Calu3 (cell line): ENCODE data around the gene UGT1A1. TPM values are rescaled to one million over a fixed set of nuclear protein-coding genes. Genes with fewer than 3 reads are reported as not detected.

Experiments
- BruUV-seq: library from RNA; stranded (reverse); fragments of 400-500 nt; replicated peaks from 2 replicates; lab custom pipeline; 2021; lab: Mats Ljungman, UMichigan
- CTCF ChIA-PET: fragments of 300-600 bp; sonication (Branson Sonifier 250); formaldehyde crosslinking; loops from one replicate; lab custom pipeline; 2022; ENCODE audit warnings: antibody characterized with exemption; lab: Charles Lee
- DNase-seq: peaks from one replicate; pipeline ENCODE4 v3.0.0; 2022
- H3K27ac Mint-ChIP-seq: one replicate; pipeline ENCODE4 v1.8.0; 2022; ENCODE audit warnings: mixed read lengths; ENCODE audit not compliant: unreplicated experiment
- H3K27me3 Mint-ChIP-seq: one replicate; pipeline ENCODE4 v1.8.0; 2022; ENCODE audit warnings: mixed read lengths; ENCODE audit not compliant: unreplicated experiment
- H3K36me3 Mint-ChIP-seq: one replicate; pipeline ENCODE4 v1.8.0; 2022; ENCODE audit warnings: mild to moderate bottlenecking, moderate library complexity, mixed read lengths; ENCODE audit not compliant: insufficient read depth, unreplicated experiment
- H3K4me1 Mint-ChIP-seq: one replicate; pipeline ENCODE4 v1.8.0; 2022; ENCODE audit warnings: mild to moderate bottlenecking, low read depth, mixed read lengths; ENCODE audit not compliant: unreplicated experiment
- H3K4me3 Mint-ChIP-seq: one replicate; pipeline ENCODE4 v1.8.0; 2022; ENCODE audit warnings: mild to moderate bottlenecking, low read depth, moderate library complexity, mixed read lengths; ENCODE audit not compliant: unreplicated experiment
- H3K9me3 Mint-ChIP-seq: one replicate; pipeline ENCODE4 v1.8.0; 2022; ENCODE audit warnings: low read depth, mixed read lengths; ENCODE audit not compliant: unreplicated experiment
- intact Hi-C: fragments of 100-400 bp; cut with micrococcal nuclease; formaldehyde crosslinking; loops from one replicate; pipeline ENCODE4 v1.10.0; 2022; ENCODE audit not compliant: unreplicated experiment
- total RNA-seq: library from RNA; stranded (reverse); gene quantifications from 2 replicates; pipeline ENCODE4 v1.2.3, GENCODE V29; 2022
- TF ChIP-seq, protein P1 (sequence below): fragments of 200-600 bp; IDR thresholded peaks from one replicate; pipeline ENCODE4 v1.8.0; 2022; ENCODE audit warnings: antibody characterized with exemption; ENCODE audit not compliant: unreplicated experiment

Gene UGT1A1
- total RNA-seq, 1 experiment from 2014 or later = 26.7 TPM

DNA sequence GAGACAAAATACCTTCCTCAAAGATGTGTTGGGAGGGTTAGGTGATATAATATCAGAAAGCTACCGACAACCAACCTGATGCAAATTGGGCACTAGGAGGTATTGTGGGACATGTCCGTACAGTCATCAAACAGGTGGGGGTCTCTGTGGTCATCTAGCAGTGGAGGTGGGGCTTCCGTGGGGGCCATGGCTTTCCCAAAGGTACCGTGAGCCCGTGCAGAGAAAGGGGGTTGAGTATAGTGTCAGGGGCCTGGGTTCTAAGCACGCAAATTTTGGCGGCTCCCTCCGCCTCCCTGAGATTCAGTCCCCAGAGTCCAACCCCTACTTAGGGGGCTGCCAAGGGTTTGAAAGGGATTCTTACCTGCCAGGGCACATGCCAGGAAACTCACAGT is 61.6 kb downstream of the UGT1A1 start:
- no peak for DNase-seq
- H3K4me3 Mint-ChIP-seq = no peak overlapping the region
- peaks cover 5% of the 10 kb centered on the region for H3K36me3 Mint-ChIP-seq
- no peaks in the 10 kb centered on the region for H3K9me3 Mint-ChIP-seq
- TF ChIP-seq, protein P1, sequence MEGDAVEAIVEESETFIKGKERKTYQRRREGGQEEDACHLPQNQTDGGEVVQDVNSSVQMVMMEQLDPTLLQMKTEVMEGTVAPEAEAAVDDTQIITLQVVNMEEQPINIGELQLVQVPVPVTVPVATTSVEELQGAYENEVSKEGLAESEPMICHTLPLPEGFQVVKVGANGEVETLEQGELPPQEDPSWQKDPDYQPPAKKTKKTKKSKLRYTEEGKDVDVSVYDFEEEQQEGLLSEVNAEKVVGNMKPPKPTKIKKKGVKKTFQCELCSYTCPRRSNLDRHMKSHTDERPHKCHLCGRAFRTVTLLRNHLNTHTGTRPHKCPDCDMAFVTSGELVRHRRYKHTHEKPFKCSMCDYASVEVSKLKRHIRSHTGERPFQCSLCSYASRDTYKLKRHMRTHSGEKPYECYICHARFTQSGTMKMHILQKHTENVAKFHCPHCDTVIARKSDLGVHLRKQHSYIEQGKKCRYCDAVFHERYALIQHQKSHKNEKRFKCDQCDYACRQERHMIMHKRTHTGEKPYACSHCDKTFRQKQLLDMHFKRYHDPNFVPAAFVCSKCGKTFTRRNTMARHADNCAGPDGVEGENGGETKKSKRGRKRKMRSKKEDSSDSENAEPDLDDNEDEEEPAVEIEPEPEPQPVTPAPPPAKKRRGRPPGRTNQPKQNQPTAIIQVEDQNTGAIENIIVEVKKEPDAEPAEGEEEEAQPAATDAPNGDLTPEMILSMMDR = no peak
- CTCF ChIA-PET = no interaction called here
- no peaks in the 10 kb centered on the region for H3K4me1 Mint-ChIP-seq
- H3K27ac Mint-ChIP-seq = no peak overlapping the region
- peaks cover 20% of the 10 kb centered on the region for H3K27me3 Mint-ChIP-seq
- BruUV-seq = no TSS peak
- intact Hi-C loops = no loop called here

DNA sequence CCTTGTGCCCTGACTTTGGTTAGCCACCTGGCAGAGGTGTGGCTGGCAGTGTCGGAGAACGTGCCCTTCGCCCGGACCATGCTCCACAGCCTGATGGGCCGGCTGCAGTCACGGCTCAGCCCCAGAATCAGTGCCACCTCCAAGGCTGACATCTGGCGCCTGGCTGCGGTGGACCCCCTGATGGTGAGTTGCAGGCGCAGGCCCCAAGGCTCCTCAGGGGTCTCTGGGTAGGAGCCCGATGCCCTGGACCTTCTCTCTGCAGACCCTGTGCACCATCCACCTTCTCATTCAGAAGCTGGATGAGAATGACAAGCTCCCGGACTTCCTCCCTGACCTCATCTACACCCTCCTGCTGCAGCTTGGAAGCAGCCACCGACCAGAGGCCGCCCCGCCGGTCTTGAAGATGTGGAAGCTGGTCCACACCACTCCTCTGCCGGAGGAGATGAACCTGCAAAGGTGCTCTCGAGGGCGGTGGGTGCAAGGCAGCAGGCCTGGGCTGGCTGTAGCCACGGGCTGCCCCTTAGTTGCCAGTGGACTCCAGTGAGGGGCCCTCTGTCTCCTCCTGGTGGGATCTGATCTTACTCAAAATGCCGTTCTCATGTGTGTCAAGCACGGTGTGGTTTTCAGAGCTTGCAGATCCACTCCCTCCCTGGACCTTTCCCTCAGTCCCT is 62.2 kb downstream of the UGT1A1 start:
- no peak overlapping the region for H3K27ac Mint-ChIP-seq
- intact Hi-C loops = no loop called here
- H3K9me3 Mint-ChIP-seq = no peaks in the 10 kb centered on the region
- H3K4me1 Mint-ChIP-seq = no peaks in the 10 kb centered on the region
- BruUV-seq = no TSS peak
- no peak for DNase-seq
- peaks cover 20% of the 10 kb centered on the region for H3K27me3 Mint-ChIP-seq
- no peak overlapping the region for H3K4me3 Mint-ChIP-seq
- TF ChIP-seq, protein P1 = no peak
- H3K36me3 Mint-ChIP-seq = peaks cover 5% of the 10 kb centered on the region
- CTCF ChIA-PET = no interaction called here

Other genes starting within 250 kb of the UGT1A1 start
- 44.2 and 45.8 TPM in 2 replicates for gene USP40, start 193.5 kb upstream of the UGT1A1 start, total RNA-seq
- not detected in 2 replicates for gene UGT1A8, start 142.6 kb upstream of the UGT1A1 start, total RNA-seq
- 107 and 120 TPM in 2 replicates for gene UGT1A10, start 123.8 kb upstream of the UGT1A1 start, total RNA-seq
- 3.5 and 4.3 TPM in 2 replicates for gene UGT1A9, start 88.4 kb upstream of the UGT1A1 start, total RNA-seq
- 7.2 and 7.8 TPM in 2 replicates for gene UGT1A7, start 78.4 kb upstream of the UGT1A1 start, total RNA-seq
- gene UGT1A6, start 67.4 kb upstream of the UGT1A1 start, total RNA-seq = 98.0 and 116 TPM in 2 replicates
- 7.1 and 7.3 TPM in 2 replicates for gene UGT1A5, start 47.4 kb upstream of the UGT1A1 start, total RNA-seq
- 6.1 TPM in 2 replicates for gene UGT1A4, start 41.5 kb upstream of the UGT1A1 start, total RNA-seq
- gene UGT1A3, start 31.2 kb upstream of the UGT1A1 start, total RNA-seq = 5.9 and 6.0 TPM in 2 replicates
- 0.33 and 0.76 TPM in 2 replicates for gene MROH2A, start 18.1 kb downstream of the UGT1A1 start, total RNA-seq
- 58.5 and 71.0 TPM in 2 replicates for gene HJURP, start 94.3 kb downstream of the UGT1A1 start, total RNA-seq
- 1.1 and 1.5 TPM in 2 replicates for gene TRPM8, start 157.1 kb downstream of the UGT1A1 start, total RNA-seq